ENCODE data around the gene RASGRF2.

DNA sequence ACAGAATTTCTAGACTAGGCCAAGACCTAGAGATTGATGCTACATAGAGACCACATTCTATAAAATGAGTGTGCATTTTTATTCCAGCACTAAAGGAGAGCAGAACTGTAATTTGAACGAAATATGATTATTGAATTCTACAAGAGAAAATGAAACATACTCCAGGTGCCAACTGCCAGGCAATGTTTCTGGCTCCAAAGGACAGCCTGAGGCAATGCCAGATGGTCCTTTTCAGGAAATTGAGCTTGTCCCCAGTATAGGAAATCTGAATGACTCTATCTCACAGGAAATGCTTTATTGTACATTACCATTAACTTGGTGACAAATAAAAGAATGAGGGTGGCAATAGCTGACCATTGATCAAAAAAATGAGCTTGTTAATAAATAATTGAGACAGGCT, 28.8 kb upstream of the RASGRF2 start:
- TF ChIP-seq, protein P1, sequence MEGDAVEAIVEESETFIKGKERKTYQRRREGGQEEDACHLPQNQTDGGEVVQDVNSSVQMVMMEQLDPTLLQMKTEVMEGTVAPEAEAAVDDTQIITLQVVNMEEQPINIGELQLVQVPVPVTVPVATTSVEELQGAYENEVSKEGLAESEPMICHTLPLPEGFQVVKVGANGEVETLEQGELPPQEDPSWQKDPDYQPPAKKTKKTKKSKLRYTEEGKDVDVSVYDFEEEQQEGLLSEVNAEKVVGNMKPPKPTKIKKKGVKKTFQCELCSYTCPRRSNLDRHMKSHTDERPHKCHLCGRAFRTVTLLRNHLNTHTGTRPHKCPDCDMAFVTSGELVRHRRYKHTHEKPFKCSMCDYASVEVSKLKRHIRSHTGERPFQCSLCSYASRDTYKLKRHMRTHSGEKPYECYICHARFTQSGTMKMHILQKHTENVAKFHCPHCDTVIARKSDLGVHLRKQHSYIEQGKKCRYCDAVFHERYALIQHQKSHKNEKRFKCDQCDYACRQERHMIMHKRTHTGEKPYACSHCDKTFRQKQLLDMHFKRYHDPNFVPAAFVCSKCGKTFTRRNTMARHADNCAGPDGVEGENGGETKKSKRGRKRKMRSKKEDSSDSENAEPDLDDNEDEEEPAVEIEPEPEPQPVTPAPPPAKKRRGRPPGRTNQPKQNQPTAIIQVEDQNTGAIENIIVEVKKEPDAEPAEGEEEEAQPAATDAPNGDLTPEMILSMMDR (conservative IDR thresholded peaks at IDR 0.05; ENCODE audit: low read depth, low read length): no peak
- TF ChIP-seq EZH2 (IDR thresholded peaks at IDR 0.05; ENCODE audit: low read length, unreplicated experiment) (no peak), EZH2phosphoT487 (IDR thresholded peaks at IDR 0.05; ENCODE audit: borderline replicate concordance, low read length) (no peak)

Data from PC-3 (cell line).